Neuronal stem cell (in vitro differentiated cells): ENCODE data around the gene CCDC191.

Experiments
- DNase-seq: peaks from one replicate; pipeline ENCODE4 v3.0.0-alpha.2; 2013; ENCODE audit warnings: low spot score
- H2AFZ ChIP-seq: one replicate; pipeline ENCODE4 v1.6.1; 2013; ENCODE audit warnings: mild to moderate bottlenecking, low read length, inconsistent platforms
- H2AK5ac ChIP-seq: 2 replicates; pipeline ENCODE4 v1.6.1; 2013; ENCODE audit warnings: low read depth, mild to moderate bottlenecking, inconsistent platforms, low read length, moderate library complexity, mixed read lengths
- H2BK120ac ChIP-seq: 2 replicates; pipeline ENCODE4 v1.6.1; 2013; ENCODE audit warnings: low read depth, mild to moderate bottlenecking, inconsistent platforms, low read length, moderate library complexity, mixed read lengths
- H2BK12ac ChIP-seq: one replicate; pipeline ENCODE4 v1.6.1; 2013; ENCODE audit warnings: low read length, inconsistent platforms
- H2BK15ac ChIP-seq: 2 replicates; pipeline ENCODE4 v1.6.1; 2013; ENCODE audit warnings: mild to moderate bottlenecking, low read length, inconsistent platforms, mixed read lengths
- H2BK5ac ChIP-seq: one replicate; pipeline ENCODE4 v1.6.1; 2013; ENCODE audit warnings: inconsistent platforms, mild to moderate bottlenecking, low read length, moderate library complexity
- H3K14ac ChIP-seq: one replicate; pipeline ENCODE4 v1.6.1; 2013; ENCODE audit warnings: low read length, inconsistent platforms
- H3K18ac ChIP-seq: 2 replicates; pipeline ENCODE4 v1.6.1; 2013; ENCODE audit warnings: low read length, inconsistent platforms
- H3K23ac ChIP-seq: 2 replicates; pipeline ENCODE4 v1.6.1; 2013; ENCODE audit warnings: low read depth, mild to moderate bottlenecking, mixed read lengths, low read length, inconsistent platforms; ENCODE audit not compliant: poor library complexity
- H3K27ac ChIP-seq: replicated peaks from 3 replicates; pipeline ENCODE4 v1.5.1; 2013; ENCODE audit warnings: low read length, inconsistent platforms
- H3K27me3 ChIP-seq, 3 experiments: 2 replicates each; pipeline ENCODE4 v1.6.1; 2013; ENCODE audit warnings: low read length in 3 of 3, mild to moderate bottlenecking in 2 of 3, inconsistent platforms in 1 of 3, low read depth in 1 of 3, mixed read lengths in 1 of 3, moderate library complexity in 1 of 3; ENCODE audit not compliant: control insufficient read depth in 3 of 3, insufficient read depth in 3 of 3
- H3K36me3 ChIP-seq, 2 donors: replicated peaks in 1 of 2; 2 replicates each; pipeline ENCODE4 v1.6.1; 2013; ENCODE audit warnings: low read length in 2 of 2; ENCODE audit not compliant: control insufficient read depth in 2 of 2, insufficient read depth in 2 of 2
- H3K4ac ChIP-seq: 2 replicates; pipeline ENCODE4 v1.6.1; 2013; ENCODE audit warnings: inconsistent platforms, mild to moderate bottlenecking, low read length, moderate library complexity
- H3K4me1 ChIP-seq, 2 donors: 1 replicate in 1 of 2; 2 replicates in 1 of 2; pipeline ENCODE4 v1.6.1; 2013; ENCODE audit warnings: low read length in 2 of 2, low read depth in 1 of 2; ENCODE audit not compliant: control insufficient read depth in 2 of 2, insufficient read depth in 1 of 2
- H3K4me2 ChIP-seq: one replicate; pipeline ENCODE4 v1.6.1; 2013; ENCODE audit warnings: mild to moderate bottlenecking, low read length, inconsistent platforms; ENCODE audit not compliant: insufficient read depth, poor library complexity, severe bottlenecking
- H3K4me3 ChIP-seq, 2 donors: 2 replicates each; pipeline ENCODE4 v1.5.1; 2013; ENCODE audit warnings: low read length in 2 of 2, mild to moderate bottlenecking in 2 of 2, inconsistent platforms in 1 of 2, moderate library complexity in 1 of 2
- H3K79me1 ChIP-seq: one replicate; pipeline ENCODE4 v1.6.1; 2013; ENCODE audit warnings: low read depth, mild to moderate bottlenecking, inconsistent platforms, low read length, moderate library complexity
- H3K9ac ChIP-seq: one replicate; pipeline ENCODE4 v1.6.1; 2013; ENCODE audit warnings: mild to moderate bottlenecking, low read depth, low read length, inconsistent platforms; ENCODE audit not compliant: poor library complexity
- H3K9me3 ChIP-seq, 2 donors: replicated peaks in 1 of 2; 2 replicates each; pipeline versions ENCODE3 to v1.6.1; 2013; ENCODE audit warnings: low read length in 2 of 2, mild to moderate bottlenecking in 2 of 2, inconsistent platforms in 1 of 2, low read depth in 1 of 2, mixed read lengths in 1 of 2, moderate library complexity in 1 of 2; ENCODE audit not compliant: control insufficient read depth in 2 of 2, insufficient read depth in 1 of 2
- H4K8ac ChIP-seq: one replicate; pipeline ENCODE4 v1.6.1; 2013; ENCODE audit warnings: low read depth, mild to moderate bottlenecking, inconsistent platforms, low read length, moderate library complexity
- H4K91ac ChIP-seq: one replicate; pipeline ENCODE4 v1.6.1; 2013; ENCODE audit warnings: low read length, low read depth, mild to moderate bottlenecking, inconsistent platforms; ENCODE audit not compliant: poor library complexity
- WGBS, 2 donors: extraction: QIAGEN DNeasy Blood & Tissue Kit; methylation state at CpG; one replicate each; pipeline ENCODE4 v1.1.7; 2013; ENCODE audit warnings: missing lambda C conversion rate in 2 of 2, mixed read lengths in 1 of 2; ENCODE audit not compliant: insufficient read length in 2 of 2, insufficient replicate concordance in 1 of 2; ENCODE audit errors: extremely low coverage in 2 of 2; 5-methylcytosine and 5-hydroxymethylcytosine counted together

CCDC191 gene

DNA sequence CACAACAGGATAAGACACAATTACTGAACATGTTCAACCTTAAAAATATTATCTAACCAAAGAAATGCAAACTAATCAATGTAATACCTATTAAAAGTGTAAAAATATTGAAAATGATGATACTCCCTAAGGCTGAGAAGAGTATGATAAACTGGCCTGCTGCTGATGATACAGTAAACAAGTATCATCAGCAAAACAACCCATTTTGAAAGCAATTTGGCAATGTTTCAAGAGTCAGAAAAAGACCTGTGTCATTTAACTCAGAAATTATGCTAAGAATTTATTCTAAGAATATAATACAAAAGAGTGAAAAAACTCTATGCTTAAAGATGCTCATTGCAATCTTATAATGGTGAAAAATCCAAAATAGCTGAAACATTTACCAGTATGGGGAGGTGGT, 22.1 kb downstream of the CCDC191 start:
- no peak overlapping the region for H3K4me3 ChIP-seq
- no peak overlapping the region for H4K91ac ChIP-seq
- no peak overlapping the region for H3K4me2 ChIP-seq
- no peak overlapping the region for H3K4ac ChIP-seq
- no peak overlapping the region for H2AFZ ChIP-seq
- H3K9me3 ChIP-seq, result no peaks in the 10 kb centered on the region
- H2BK15ac ChIP-seq, result no peak overlapping the region
- peaks cover 0 to 13% of the 10 kb centered on the region in 2 donors for H3K36me3 ChIP-seq
- H2AK5ac ChIP-seq, result no peak overlapping the region
- no peak for DNase-seq
- H2BK12ac ChIP-seq, result no peak overlapping the region
- H3K14ac ChIP-seq, result no peak overlapping the region
- no peak overlapping the region for H2BK120ac ChIP-seq
- H2BK5ac ChIP-seq, result no peak overlapping the region
- no peak overlapping the region for H3K18ac ChIP-seq
- peaks cover 0 to 3% of the 10 kb centered on the region in 2 donors for H3K4me1 ChIP-seq
- H4K8ac ChIP-seq, result no peak overlapping the region
- H3K27ac ChIP-seq, result no peak overlapping the region
- no peaks in the 10 kb centered on the region for H3K27me3 ChIP-seq
- no peak overlapping the region for H3K23ac ChIP-seq
- H3K79me1 ChIP-seq, result no peaks in the 10 kb centered on the region
- H3K9ac ChIP-seq, result no peak overlapping the region

DNA sequence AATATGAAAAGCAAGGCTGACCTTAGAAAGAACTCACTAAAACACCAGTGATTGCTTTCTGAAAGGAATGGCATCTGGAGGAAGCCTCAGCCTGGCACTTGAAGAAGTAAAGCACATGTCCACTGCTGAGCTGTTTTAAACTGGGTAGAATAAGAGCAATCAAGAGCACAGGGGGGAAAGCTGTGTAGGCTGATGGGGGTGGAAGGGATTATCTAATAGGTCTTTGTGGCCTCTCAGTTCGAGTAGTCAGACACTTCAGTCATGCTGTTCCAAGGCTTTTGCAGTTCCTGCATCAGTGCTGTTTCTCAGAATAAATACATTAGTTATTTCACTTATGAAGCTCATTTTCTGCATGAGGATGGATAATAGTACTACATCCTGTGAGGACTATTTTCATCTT, 22.6 kb downstream of the CCDC191 start:
- H3K27ac ChIP-seq, result no peak overlapping the region
- no peak overlapping the region for H3K4me3 ChIP-seq
- H2AK5ac ChIP-seq, result no peak overlapping the region
- H3K9ac ChIP-seq, result no peak overlapping the region
- H2BK5ac ChIP-seq, result no peak overlapping the region
- DNase-seq, result no peak
- H3K18ac ChIP-seq, result no peak overlapping the region
- H3K4ac ChIP-seq, result no peak overlapping the region
- H3K79me1 ChIP-seq, result no peaks in the 10 kb centered on the region
- no peak overlapping the region for H2BK120ac ChIP-seq
- H4K91ac ChIP-seq, result no peak overlapping the region
- H2AFZ ChIP-seq, result no peak overlapping the region
- no CpG with 5 or more reads among the region's 1 CpG for WGBS, 2 donors
- H3K36me3 ChIP-seq, result peaks cover 0 to 13% of the 10 kb centered on the region in 2 donors
- no peak overlapping the region for H4K8ac ChIP-seq
- no peak overlapping the region for H2BK12ac ChIP-seq
- no peaks in the 10 kb centered on the region for H3K27me3 ChIP-seq
- no peak overlapping the region for H2BK15ac ChIP-seq
- H3K23ac ChIP-seq, result no peak overlapping the region
- H3K4me1 ChIP-seq, result peaks cover 0 to 3% of the 10 kb centered on the region in 2 donors
- H3K14ac ChIP-seq, result no peak overlapping the region
- H3K9me3 ChIP-seq, result no peaks in the 10 kb centered on the region
- H3K4me2 ChIP-seq, result no peak overlapping the region

DNA sequence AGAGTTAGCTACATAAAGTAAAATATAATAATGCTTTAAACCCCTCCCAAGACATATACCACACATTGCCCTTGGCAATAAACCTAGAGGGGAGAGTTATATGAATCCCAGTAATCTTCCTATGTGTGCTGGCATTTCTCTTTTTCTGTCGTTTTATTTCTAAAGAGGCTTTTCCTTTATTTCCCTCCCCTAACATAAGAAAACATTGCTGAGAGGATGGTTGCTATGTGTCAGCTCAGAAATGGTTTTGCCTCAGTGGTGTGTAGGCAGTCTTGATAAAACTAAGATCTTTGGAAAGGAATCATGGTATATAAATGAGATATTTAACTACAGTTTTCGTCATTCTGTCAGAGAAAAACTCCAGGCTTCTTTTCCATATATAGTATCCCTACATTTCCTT, 30.0 kb downstream of the CCDC191 start:
- H3K18ac ChIP-seq, result no peak overlapping the region
- no peak overlapping the region for H3K27ac ChIP-seq
- no peak overlapping the region for H3K23ac ChIP-seq
- no peak overlapping the region for H2AFZ ChIP-seq
- no peak overlapping the region for H4K91ac ChIP-seq
- no peaks in the 10 kb centered on the region for H3K27me3 ChIP-seq
- no peak overlapping the region for H2AK5ac ChIP-seq
- no peak overlapping the region for H4K8ac ChIP-seq
- H2BK120ac ChIP-seq, result no peak overlapping the region
- no peak overlapping the region for H3K4ac ChIP-seq
- no peak overlapping the region for H3K9ac ChIP-seq
- H3K4me3 ChIP-seq, result no peak overlapping the region
- no peak overlapping the region for H2BK15ac ChIP-seq
- H3K36me3 ChIP-seq, result no peaks in the 10 kb centered on the region
- H2BK5ac ChIP-seq, result no peak overlapping the region
- no peaks in the 10 kb centered on the region for H3K79me1 ChIP-seq
- H2BK12ac ChIP-seq, result no peak overlapping the region
- no peak overlapping the region for H3K14ac ChIP-seq
- WGBS, 2 donors, result no CpG with 5 or more reads among the region's 2 CpGs
- no peaks in the 10 kb centered on the region for H3K9me3 ChIP-seq
- H3K4me1 ChIP-seq, result peaks cover 0 to 5% of the 10 kb centered on the region in 2 donors
- no peak for DNase-seq
- H3K4me2 ChIP-seq, result no peak overlapping the region

DNA sequence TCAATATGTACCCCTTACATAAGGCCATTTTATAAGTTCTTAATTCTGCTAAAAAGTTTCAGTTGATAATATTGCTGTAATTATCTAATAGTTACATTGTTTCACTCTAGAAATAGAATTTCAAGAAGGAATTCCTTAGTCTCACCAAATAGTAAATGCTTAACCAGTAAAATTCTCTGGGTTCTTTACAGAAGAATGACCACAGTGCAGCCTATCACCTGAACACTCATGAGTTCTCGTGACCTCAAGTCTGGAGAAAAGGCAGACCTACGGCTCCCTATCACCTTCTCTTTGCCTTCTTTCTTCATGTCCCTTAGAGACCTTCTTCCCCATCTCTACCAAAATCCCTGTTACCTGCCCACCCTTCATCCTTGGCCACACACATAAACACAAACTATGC, 30.9 kb downstream of the CCDC191 start:
- Histone ChIP-seq H3K18ac (no peak overlapping the region), H3K27ac (no peak overlapping the region), H3K4me2 (no peak overlapping the region), H2AFZ (no peak overlapping the region), H3K4me1 (peaks cover 0 to 4% of the 10 kb centered on the region in 2 donors), H3K27me3 (no peaks in the 10 kb centered on the region), H3K14ac (no peak overlapping the region), H3K9me3 (no peaks in the 10 kb centered on the region), H3K79me1 (no peaks in the 10 kb centered on the region), H2BK5ac (no peak overlapping the region), H2BK120ac (no peak overlapping the region), H3K23ac (no peak overlapping the region), H2BK12ac (no peak overlapping the region), H3K36me3 (no peaks in the 10 kb centered on the region), H3K4me3 (no peak overlapping the region), H2AK5ac (no peak overlapping the region), H4K8ac (no peak overlapping the region), H2BK15ac (no peak overlapping the region), H4K91ac (no peak overlapping the region), H3K9ac (no peak overlapping the region), H3K4ac (peak overlapping the region; percentile 66)
- no CpG with 5 or more reads among the region's 2 CpGs for WGBS, 2 donors
- DNase-seq, result no peak
